Heart left ventricle (tissue), 16 donors: ENCODE results near the gene CLDN14. TPM values are rescaled to one million over a fixed set of nuclear protein-coding genes. Genes with fewer than 3 reads are reported as not detected.

Experiments
- ATAC-seq, 4 donors: fragments of 200-7000 bp; cut with Tn5 transposase; one replicate each; pipeline ENCODE4 v1.9.1; 2020 to 2022; ENCODE audit warnings: moderate library complexity in 4 of 4, mild to moderate bottlenecking in 3 of 4, moderate number of reproducible peaks in 1 of 4
- DNase-seq, 5 donors: peaks; one replicate each; pipeline ENCODE4 v3.0.0-alpha.2; 2020
- H3K27ac ChIP-seq, 12 donors: fragments of 200-600 bp; sonication (generic) in 4 of 12; one replicate each; pipeline versions ENCODE4 v1.5.0 to v1.8.0; 2016 to 2022; ENCODE audit warnings: mild to moderate bottlenecking in 2 of 12
- H3K27me3 ChIP-seq, 9 donors: fragments of 200-600 bp; sonication (generic) in 2 of 9; one replicate each; pipeline versions ENCODE4 v1.5.1 to v1.8.0; 2016 to 2022; ENCODE audit warnings: mild to moderate bottlenecking in 3 of 9
- H3K36me3 ChIP-seq, 9 donors: fragments of 200-600 bp; sonication (generic) in 2 of 9; one replicate each; pipeline versions ENCODE4 v1.5.0 to v1.8.0; 2018 to 2022; ENCODE audit warnings: mild to moderate bottlenecking in 2 of 9
- H3K4me1 ChIP-seq, 12 donors: fragments of 200-600 bp; sonication (generic) in 4 of 12; one replicate each; pipeline versions ENCODE4 v1.5.0 to v1.8.0; 2016 to 2022; ENCODE audit warnings: mild to moderate bottlenecking in 3 of 12
- H3K4me3 ChIP-seq, 12 donors: fragments of 200-600 bp; sonication (generic) in 4 of 12; one replicate each; pipeline versions ENCODE4 v1.5.0 to v1.8.0; 2017 to 2022; ENCODE audit warnings: mild to moderate bottlenecking in 9 of 12, moderate library complexity in 4 of 12
- H3K9me3 ChIP-seq, 12 donors: fragments of 200-600 bp; sonication (generic) in 4 of 12; one replicate each; pipeline versions ENCODE4 v1.5.0 to v1.8.0; 2016 to 2022; ENCODE audit warnings: mild to moderate bottlenecking in 1 of 12
- POLR2A ChIP-seq, 2 donors: fragments of 450-650 bp; IDR thresholded peaks; one replicate each; pipeline ENCODE4 v1.6.1; 2017; ENCODE audit warnings: antibody characterized with exemption in 2 of 2, mild to moderate bottlenecking in 2 of 2, moderate library complexity in 2 of 2
- WGBS, 4 donors: extraction: QIAGEN DNeasy Blood & Tissue Kit in 2 of 4; methylation state at CpG; one replicate each; pipeline versions ENCODE4 v1.1.5 to v1.1.7; 2013 to 2018; 5-methylcytosine and 5-hydroxymethylcytosine counted together
- intact Hi-C, 10 donors: fragments of 100-400 bp; cut with DNase I; formaldehyde crosslinking; loops; one replicate each; pipeline versions ENCODE4 v1.11.1 to v1.14.2; 2022
- polyA plus RNA-seq, 2 donors: library from polyadenylated mRNA; stranded (reverse); fragments of 200-250 nt; gene quantifications; one replicate each; pipeline ENCODE4 v1.2.3, GENCODE V29; 2013
- total RNA-seq, 9 donors: library from RNA; depleted of rRNA in 2 of 9; stranded (reverse); fragments of >200 nt in 2 of 9; fragmentation: NEBNext Ultra II Directional in 3 of 9; extraction: Animal tissue kit (Norgen Biotek cat#: 25700) in 3 of 9; gene quantifications; one replicate each; pipeline versions ENCODE4 v1.1.0 to v1.2.4, GENCODE V29; 2016 to 2023
- TF ChIP-seq, protein P1 (sequence below), 12 donors: fragments of 200-600 bp; sonication (generic) in 4 of 12; IDR thresholded peaks; one replicate each; pipeline versions ENCODE4 v1.5.0 to v1.8.0; 2018 to 2022; ENCODE audit warnings: antibody characterized with exemption in 12 of 12, mild to moderate bottlenecking in 5 of 12
- donor health status: ischemic (EF 13 %, LVEDD 7.1; RV severe dilation, severe dysfunction).
- donor health status: healthy with polysubstance abuse.
- donor health status: DM: no; HTN: yes; CAD: no.
- donor health status: DM: no; HTN: no; CAD: no.
- donor health status: ischemic (EF 25% LVEDD 6.9; RV normal size, moderate dysfunction).
- donor health status: ischemic (EF 25% LVEDD 5.7; RV mildly dilated, moderate dysfunction).
- donor health status: healthy.
- donor health status: DM: yes; HTN: yes; CAD: no.
- donor health status: ischemic (EF 35%, LVEDD 5.7; RV mildly dilated, moderate dysfunction).
- donor health status: nonischemic (EF 11% LVEDD 7.7; RV severe dilation, severe dysfunction).
- donor health status: DM: yes; HTN: yes; CAD: no.
- donor health status: PGD.
- donor health status: ischemic (EF 29% LVEDD 5.4; RV normal size, mild dysfunction).
- donor health status: nonischemic (EF 23%, LVEDD 6.1; RV moderate dilation, normal function).

The CLDN14 gene
- total and polyA plus RNA-seq, 11 donors = not detected

- intact Hi-C loops = loop anchor here in 1 of 10 donors (5.0 kb wide), 1 partner anchor 49 kb away; no protein-coding TSS in a partner anchor
- H3K27ac ChIP-seq = no peak overlapping the region
- H3K36me3 ChIP-seq = no peaks in the 10 kb centered on the region
- H3K4me3 ChIP-seq = no peak overlapping the region
- ATAC-seq = no peak
- H3K4me1 ChIP-seq = no peaks in the 10 kb centered on the region
- no peaks in the 10 kb centered on the region for H3K9me3 ChIP-seq
- TF ChIP-seq, protein P1, sequence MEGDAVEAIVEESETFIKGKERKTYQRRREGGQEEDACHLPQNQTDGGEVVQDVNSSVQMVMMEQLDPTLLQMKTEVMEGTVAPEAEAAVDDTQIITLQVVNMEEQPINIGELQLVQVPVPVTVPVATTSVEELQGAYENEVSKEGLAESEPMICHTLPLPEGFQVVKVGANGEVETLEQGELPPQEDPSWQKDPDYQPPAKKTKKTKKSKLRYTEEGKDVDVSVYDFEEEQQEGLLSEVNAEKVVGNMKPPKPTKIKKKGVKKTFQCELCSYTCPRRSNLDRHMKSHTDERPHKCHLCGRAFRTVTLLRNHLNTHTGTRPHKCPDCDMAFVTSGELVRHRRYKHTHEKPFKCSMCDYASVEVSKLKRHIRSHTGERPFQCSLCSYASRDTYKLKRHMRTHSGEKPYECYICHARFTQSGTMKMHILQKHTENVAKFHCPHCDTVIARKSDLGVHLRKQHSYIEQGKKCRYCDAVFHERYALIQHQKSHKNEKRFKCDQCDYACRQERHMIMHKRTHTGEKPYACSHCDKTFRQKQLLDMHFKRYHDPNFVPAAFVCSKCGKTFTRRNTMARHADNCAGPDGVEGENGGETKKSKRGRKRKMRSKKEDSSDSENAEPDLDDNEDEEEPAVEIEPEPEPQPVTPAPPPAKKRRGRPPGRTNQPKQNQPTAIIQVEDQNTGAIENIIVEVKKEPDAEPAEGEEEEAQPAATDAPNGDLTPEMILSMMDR (IDR thresholded peaks at IDR 0.05) = no peak
- no peak for TF ChIP-seq POLR2A (IDR thresholded peaks at IDR 0.05)
- peaks cover 0 to 2% (median 0%) of the 10 kb centered on the region in 9 donors for H3K27me3 ChIP-seq
- no peak for DNase-seq
- 70 to 73% (median 72%) methylated on average over 6 of the region's 6 CpGs for WGBS, 4 donors
These were observed 31.0 kb upstream of the CLDN14 start for GRCh38 chr21:36510911-36511310.

GRCh38 chr21:36509973-36510664, 30.2 kb upstream of the CLDN14 start:
- Histone ChIP-seq H3K36me3 (no peaks in the 10 kb centered on the region), H3K4me1 (no peaks in the 10 kb centered on the region), H3K27me3 (peaks cover 0 to 4% (median 0%) of the 10 kb centered on the region in 9 donors), H3K27ac (no peak overlapping the region), H3K4me3 (no peak overlapping the region), H3K9me3 (no peaks in the 10 kb centered on the region)
- intact Hi-C loops = loop anchor here in 3 of 10 donors (5.0 to 10.0 kb wide), 3 partner anchors 48 to 505 kb away; no protein-coding TSS in a partner anchor
- DNase-seq (no peak), ATAC-seq (no peak)
- no peak for TF ChIP-seq POLR2A (IDR thresholded peaks at IDR 0.05)
- TF ChIP-seq, protein P1 (IDR thresholded peaks at IDR 0.05) = no peak
- WGBS, 4 donors = 90 to 93% (median 90%) methylated on average over 9 of the region's 9 CpGs

DNA sequence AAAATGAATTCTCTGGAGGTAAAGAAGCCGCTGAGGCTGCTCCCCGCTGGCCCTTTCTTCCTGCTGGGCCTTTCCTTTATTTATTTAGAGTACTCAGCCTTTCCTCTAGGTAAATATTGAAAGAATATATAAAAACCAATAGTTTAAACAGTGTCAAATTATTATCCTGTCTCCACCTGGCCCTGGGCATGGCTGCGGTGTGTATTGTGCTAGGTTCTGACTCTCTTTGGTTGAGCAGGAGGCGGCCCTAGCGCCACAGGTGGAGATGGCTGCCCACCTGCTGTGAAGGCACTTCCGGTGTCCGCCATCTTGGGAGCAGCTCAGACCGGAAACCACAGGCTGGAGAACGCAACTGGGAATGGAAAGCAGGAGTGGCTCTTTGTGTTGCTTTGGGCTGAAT, 29.0 kb upstream of the CLDN14 start:
- intact Hi-C loops = loop anchor here in 2 of 10 donors (5.0 to 10.0 kb wide), 2 partner anchors 418 to 506 kb away; no protein-coding TSS in a partner anchor
- no peak for ATAC-seq
- 96 to 98% (median 97%) methylated on average over 9 of the region's 9 CpGs for WGBS, 4 donors
- DNase-seq = no peak
- Histone ChIP-seq H3K9me3 (no peaks in the 10 kb centered on the region), H3K36me3 (no peaks in the 10 kb centered on the region), H3K4me1 (no peaks in the 10 kb centered on the region), H3K27me3 (peaks cover 0 to 8% (median 0%) of the 10 kb centered on the region in 9 donors), H3K4me3 (no peak overlapping the region), H3K27ac (no peak overlapping the region)
- TF ChIP-seq, protein P1 (IDR thresholded peaks at IDR 0.05) = no peak
- no peak for TF ChIP-seq POLR2A (IDR thresholded peaks at IDR 0.05)

- no peak overlapping the region for H3K4me3 ChIP-seq
- no peak overlapping the region for H3K27ac ChIP-seq
- 75 to 80% (median 79%) methylated on average over 9 of the region's 9 CpGs for WGBS, 4 donors
- H3K36me3 ChIP-seq = no peaks in the 10 kb centered on the region
- intact Hi-C loops = loop anchor here in 2 of 10 donors (5.0 to 10.0 kb wide), 2 partner anchors 420 to 507 kb away; no protein-coding TSS in a partner anchor
- H3K9me3 ChIP-seq = no peaks in the 10 kb centered on the region
- DNase-seq (no peak), ATAC-seq (no peak)
- no peak for TF ChIP-seq POLR2A (IDR thresholded peaks at IDR 0.05)
- TF ChIP-seq, protein P1 (IDR thresholded peaks at IDR 0.05) = no peak
- no peaks in the 10 kb centered on the region for H3K4me1 ChIP-seq
- peaks cover 0 to 8% (median 0%) of the 10 kb centered on the region in 9 donors for H3K27me3 ChIP-seq
These were observed 27.6 kb upstream of the CLDN14 start for GRCh38 chr21:36507397-36508018.
